ENCODE data around the gene ANAPC13. TPM values are rescaled to one million over a fixed set of nuclear protein-coding genes. Genes with fewer than 3 reads are reported as not detected.
A peak's percentile ranks its signal among the peaks of the same experiment; 100 is the strongest.

Gene ANAPC13
- polyA plus RNA-seq, 1 of the 3 experiments (the other 2 are of a cell fraction), result 63.5 TPM

DNA sequence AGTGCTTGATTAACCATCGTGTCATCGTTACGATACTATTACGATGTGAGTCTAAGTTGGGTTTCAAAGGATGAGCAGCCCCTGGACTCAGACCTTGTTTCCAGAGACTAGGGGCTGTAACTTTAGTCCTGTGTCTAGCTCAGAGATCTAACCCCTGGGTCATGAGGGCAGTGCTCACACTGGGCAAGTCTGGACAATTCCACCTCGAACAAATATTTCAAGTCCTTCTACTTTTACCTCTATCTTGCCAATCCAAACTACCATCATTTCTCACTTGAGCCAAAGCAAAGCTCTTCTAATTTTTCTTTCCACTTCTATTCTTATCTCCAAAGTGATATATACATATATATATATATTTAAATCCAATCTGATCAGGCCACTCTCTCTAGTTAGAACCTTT, 10.8 kb downstream of the ANAPC13 start:
- H3K27me3 ChIP-seq (ENCODE audit: insufficient read depth), result no peaks in the 10 kb centered on the region
- H4K20me1 ChIP-seq (ENCODE audit: insufficient read depth), result no peaks in the 10 kb centered on the region
- DNase-seq, result no peak
- no peaks in the 10 kb centered on the region for H3K9me3 ChIP-seq
- peak overlapping the region in 1 of 2 experiments; percentile 58; a peak in 1 of 4 replicates for H3K27ac ChIP-seq (ENCODE audit: low read depth in 2 of 2, low read length in 1 of 2)
- TF ChIP-seq, protein P1, sequence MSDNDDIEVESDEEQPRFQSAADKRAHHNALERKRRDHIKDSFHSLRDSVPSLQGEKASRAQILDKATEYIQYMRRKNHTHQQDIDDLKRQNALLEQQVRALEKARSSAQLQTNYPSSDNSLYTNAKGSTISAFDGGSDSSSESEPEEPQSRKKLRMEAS (IDR thresholded peaks at IDR 0.05; ENCODE audit: low read depth), result no peak
- no peak for TF ChIP-seq MEF2A (IDR thresholded peaks at IDR 0.05; ENCODE audit: borderline replicate concordance, low read depth)
- H3F3A ChIP-seq (replicated peaks; ENCODE audit: insufficient read depth), result peaks cover 31% of the 10 kb centered on the region
- ChIA-PET CTCF (interaction anchor here (1.1 to 17.6 kb wide), 6 partner anchors 9 to 262 kb away, joined by 3 to 375 read pairs (median 6); partner anchors contain the start of genes ANAPC13 and CEP63), POLR2A (no interaction called here)
- no peak overlapping the region for H3K9ac ChIP-seq
- H2AFZ ChIP-seq (ENCODE audit: low read depth), result no peak overlapping the region
- peaks cover 30 to 32% of the 10 kb centered on the region in 2 experiments for H3K36me3 ChIP-seq (replicated peaks in 1 of 2; ENCODE audit: control insufficient read depth in 1 of 2, insufficient read depth in 2 of 2, low read length in 1 of 2)
- H3K4me1 ChIP-seq (ENCODE audit: control insufficient read depth in 1 of 2, insufficient read depth in 2 of 2, low read depth in 1 of 2, low read length in 1 of 2), result peaks cover 0 to 9% of the 10 kb centered on the region in 2 experiments; a peak in 3 of 4 replicates
- no peaks in the 10 kb centered on the region for H3K9me2 ChIP-seq
- H3K4me2 ChIP-seq, result no peak overlapping the region
- peaks cover 11% of the 10 kb centered on the region for H3K79me2 ChIP-seq (ENCODE audit: insufficient read depth)
- no peak overlapping the region for H3K4me3 ChIP-seq (ENCODE audit: low read depth in 2 of 2, low read length in 1 of 2)
- 91% methylated on average over 5 of the region's 5 CpGs for WGBS (ENCODE audit: low lambda C conversion rate)

DNA sequence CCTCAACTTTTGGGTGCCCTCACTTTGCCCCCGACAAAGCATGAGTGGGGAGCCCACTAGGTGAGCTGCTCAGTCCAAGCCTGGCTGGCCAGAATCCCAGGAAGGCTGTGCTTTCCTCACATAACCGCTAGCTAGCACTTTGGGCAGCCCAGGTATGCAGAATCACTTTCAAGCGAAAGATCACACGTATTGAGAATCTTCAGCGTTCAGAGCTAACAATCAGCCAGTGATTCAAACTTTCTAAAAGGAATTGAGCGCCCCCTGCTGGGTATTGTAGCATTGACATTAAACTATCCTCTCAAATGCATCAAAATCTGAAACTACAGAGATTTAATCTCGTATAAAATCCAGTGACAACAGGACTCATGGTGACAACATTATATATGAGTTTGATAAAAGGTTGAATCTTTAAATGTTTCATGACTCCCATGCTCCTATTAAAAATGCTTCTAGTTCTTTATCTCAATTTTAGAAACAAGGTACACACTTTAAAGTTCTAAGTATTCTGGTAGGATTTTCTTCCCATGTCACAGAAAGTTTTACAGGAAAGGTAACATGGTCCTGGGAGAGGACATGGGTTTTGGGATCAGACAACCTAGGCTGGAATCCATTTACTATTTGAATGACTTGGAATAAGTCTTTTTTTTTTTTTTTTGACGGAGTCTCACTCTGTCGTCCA, 11.8 kb downstream of the ANAPC13 start:
- Histone ChIP-seq H3K79me2 (ENCODE audit: insufficient read depth) (peaks cover 3% of the 10 kb centered on the region; the same call in 1 of the 2 replicates), H3K4me2 (no peak overlapping the region)
- DNase-seq, result peak; percentile 44

More for the DNA sequence above, 11.8 kb downstream of the ANAPC13 start:
- WGBS (ENCODE audit: low lambda C conversion rate), result 41% methylated on average over 9 of the region's 9 CpGs
- H3K4me1 ChIP-seq (ENCODE audit: control insufficient read depth in 1 of 2, insufficient read depth in 2 of 2, low read depth in 1 of 2, low read length in 1 of 2), result peaks cover 0 to 9% of the 10 kb centered on the region in 2 experiments; a peak in 3 of 4 replicates
- H4K20me1 ChIP-seq (ENCODE audit: insufficient read depth), result no peaks in the 10 kb centered on the region
- POLR2A ChIA-PET, result no interaction called here
- H3K9ac ChIP-seq, result peak overlapping the region; percentile 22; the same call in 1 of the 2 replicates
- H3K9me3 ChIP-seq, result no peaks in the 10 kb centered on the region
- no peak overlapping the region for H2AFZ ChIP-seq (ENCODE audit: low read depth)
- TF ChIP-seq RCOR1 (IDR thresholded peaks at IDR 0.05; ENCODE audit: low read length) (0 out of 2 replicates have a peak, but pooled peaks have one; percentile 21), RAD21 (IDR thresholded peaks at IDR 0.05; ENCODE audit: low read length) (peak; percentile 90), GATA2 (CRISPR knock-in tag; IDR thresholded peaks at IDR 0.05) (0 out of 2 replicates have a peak, but pooled peaks have one; percentile 12), SIN3A (IDR thresholded peaks at IDR 0.05; ENCODE audit: borderline replicate concordance, low read depth, low read length) (no peak), SMC3 (IDR thresholded peaks at IDR 0.05; ENCODE audit: low read depth, low read length) (peak; percentile 89), FOSL2 (IDR thresholded peaks at IDR 0.05; ENCODE audit: borderline replicate concordance, low read depth) (no peak), CHD2 (IDR thresholded peaks at IDR 0.05; ENCODE audit: low read length, partially characterized antibody) (peak; percentile 23), FOXJ3 (CRISPR knock-in tag; IDR thresholded peaks at IDR 0.05) (no peak), GABPA (IDR thresholded peaks at IDR 0.05; ENCODE audit: low read depth) (no peak)
- TF ChIP-seq, protein P2, sequence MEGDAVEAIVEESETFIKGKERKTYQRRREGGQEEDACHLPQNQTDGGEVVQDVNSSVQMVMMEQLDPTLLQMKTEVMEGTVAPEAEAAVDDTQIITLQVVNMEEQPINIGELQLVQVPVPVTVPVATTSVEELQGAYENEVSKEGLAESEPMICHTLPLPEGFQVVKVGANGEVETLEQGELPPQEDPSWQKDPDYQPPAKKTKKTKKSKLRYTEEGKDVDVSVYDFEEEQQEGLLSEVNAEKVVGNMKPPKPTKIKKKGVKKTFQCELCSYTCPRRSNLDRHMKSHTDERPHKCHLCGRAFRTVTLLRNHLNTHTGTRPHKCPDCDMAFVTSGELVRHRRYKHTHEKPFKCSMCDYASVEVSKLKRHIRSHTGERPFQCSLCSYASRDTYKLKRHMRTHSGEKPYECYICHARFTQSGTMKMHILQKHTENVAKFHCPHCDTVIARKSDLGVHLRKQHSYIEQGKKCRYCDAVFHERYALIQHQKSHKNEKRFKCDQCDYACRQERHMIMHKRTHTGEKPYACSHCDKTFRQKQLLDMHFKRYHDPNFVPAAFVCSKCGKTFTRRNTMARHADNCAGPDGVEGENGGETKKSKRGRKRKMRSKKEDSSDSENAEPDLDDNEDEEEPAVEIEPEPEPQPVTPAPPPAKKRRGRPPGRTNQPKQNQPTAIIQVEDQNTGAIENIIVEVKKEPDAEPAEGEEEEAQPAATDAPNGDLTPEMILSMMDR (IDR thresholded peaks at IDR 0.05), result peak; percentile 81
- TF ChIP-seq, protein P3, sequence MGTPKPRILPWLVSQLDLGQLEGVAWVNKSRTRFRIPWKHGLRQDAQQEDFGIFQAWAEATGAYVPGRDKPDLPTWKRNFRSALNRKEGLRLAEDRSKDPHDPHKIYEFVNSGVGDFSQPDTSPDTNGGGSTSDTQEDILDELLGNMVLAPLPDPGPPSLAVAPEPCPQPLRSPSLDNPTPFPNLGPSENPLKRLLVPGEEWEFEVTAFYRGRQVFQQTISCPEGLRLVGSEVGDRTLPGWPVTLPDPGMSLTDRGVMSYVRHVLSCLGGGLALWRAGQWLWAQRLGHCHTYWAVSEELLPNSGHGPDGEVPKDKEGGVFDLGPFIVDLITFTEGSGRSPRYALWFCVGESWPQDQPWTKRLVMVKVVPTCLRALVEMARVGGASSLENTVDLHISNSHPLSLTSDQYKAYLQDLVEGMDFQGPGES (IDR thresholded peaks at IDR 0.05; ENCODE audit: low read depth, low read length), result no peak
- CTCF ChIA-PET, result interaction anchor here (0.6 to 17.6 kb wide), 45 partner anchors 10 to 1746 kb away, joined by 3 to 375 read pairs (median 4); partner anchors contain the start of genes ANAPC13 and CEP63
- H3K9me2 ChIP-seq, result no peaks in the 10 kb centered on the region
- peaks cover 23 to 28% of the 10 kb centered on the region in 2 experiments for H3K36me3 ChIP-seq (replicated peaks in 1 of 2; ENCODE audit: control insufficient read depth in 1 of 2, insufficient read depth in 2 of 2, low read length in 1 of 2)
- H3K27ac ChIP-seq (ENCODE audit: low read depth in 2 of 2, low read length in 1 of 2), result peak overlapping the region in 1 of 2 experiments; percentile 58; a peak in 1 of 4 replicates
- H3K4me3 ChIP-seq (ENCODE audit: low read depth in 2 of 2, low read length in 1 of 2), result no peak overlapping the region; a peak in 1 of 4 replicates
- no peaks in the 10 kb centered on the region for H3K27me3 ChIP-seq (ENCODE audit: insufficient read depth)
- H3F3A ChIP-seq (replicated peaks; ENCODE audit: insufficient read depth), result peaks cover 23% of the 10 kb centered on the region
